ENCODE results near the gene PRKAG2. TPM values are rescaled to one million over a fixed set of nuclear protein-coding genes. Genes with fewer than 3 reads are reported as not detected.

The PRKAG2 gene
- total and polyA plus RNA-seq, 12 donors, result 3.8 to 17.3 (median 10.9) TPM

DNA sequence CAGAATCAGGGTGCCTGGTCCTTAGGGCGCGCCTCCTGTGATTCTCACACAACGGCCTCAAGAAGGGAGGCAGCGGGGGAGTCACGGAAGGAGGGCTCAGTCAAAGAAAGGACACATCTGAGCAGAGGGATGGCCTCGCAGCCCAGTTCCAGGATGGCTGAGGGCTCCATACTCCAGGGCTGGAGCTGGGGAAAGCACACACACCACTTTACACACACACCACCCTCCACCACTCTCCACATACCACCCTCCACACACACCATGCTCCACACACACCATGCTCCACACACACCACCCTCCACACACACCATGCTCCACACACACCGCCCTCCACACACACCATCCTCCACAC lies 22.2 kb downstream of the PRKAG2 start:
- no peaks in the 10 kb centered on the region for H3K36me3 ChIP-seq (replicated peaks in 1 of 2)
- H3K27ac ChIP-seq, result no peak overlapping the region
- no peaks in the 10 kb centered on the region for H3K4me1 ChIP-seq (replicated peaks in 1 of 2)
- no peaks in the 10 kb centered on the region for H3K9me3 ChIP-seq (replicated peaks in 1 of 3)
- DNase-seq, result no peak
- H3K4me3 ChIP-seq, result no peak overlapping the region
- TF ChIP-seq, protein P1, sequence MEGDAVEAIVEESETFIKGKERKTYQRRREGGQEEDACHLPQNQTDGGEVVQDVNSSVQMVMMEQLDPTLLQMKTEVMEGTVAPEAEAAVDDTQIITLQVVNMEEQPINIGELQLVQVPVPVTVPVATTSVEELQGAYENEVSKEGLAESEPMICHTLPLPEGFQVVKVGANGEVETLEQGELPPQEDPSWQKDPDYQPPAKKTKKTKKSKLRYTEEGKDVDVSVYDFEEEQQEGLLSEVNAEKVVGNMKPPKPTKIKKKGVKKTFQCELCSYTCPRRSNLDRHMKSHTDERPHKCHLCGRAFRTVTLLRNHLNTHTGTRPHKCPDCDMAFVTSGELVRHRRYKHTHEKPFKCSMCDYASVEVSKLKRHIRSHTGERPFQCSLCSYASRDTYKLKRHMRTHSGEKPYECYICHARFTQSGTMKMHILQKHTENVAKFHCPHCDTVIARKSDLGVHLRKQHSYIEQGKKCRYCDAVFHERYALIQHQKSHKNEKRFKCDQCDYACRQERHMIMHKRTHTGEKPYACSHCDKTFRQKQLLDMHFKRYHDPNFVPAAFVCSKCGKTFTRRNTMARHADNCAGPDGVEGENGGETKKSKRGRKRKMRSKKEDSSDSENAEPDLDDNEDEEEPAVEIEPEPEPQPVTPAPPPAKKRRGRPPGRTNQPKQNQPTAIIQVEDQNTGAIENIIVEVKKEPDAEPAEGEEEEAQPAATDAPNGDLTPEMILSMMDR (IDR thresholded peaks at IDR 0.05), result no peak
- no peak for TF ChIP-seq POLR2A (IDR thresholded peaks at IDR 0.05)
- H3K27me3 ChIP-seq, result no peaks in the 10 kb centered on the region
- intact Hi-C loops (cut with DNase I), result no loop called here
- 58 to 87% (median 84%) methylated on average over 2 to 7 of the region's 7 CpGs for WGBS, 4 donors

DNA sequence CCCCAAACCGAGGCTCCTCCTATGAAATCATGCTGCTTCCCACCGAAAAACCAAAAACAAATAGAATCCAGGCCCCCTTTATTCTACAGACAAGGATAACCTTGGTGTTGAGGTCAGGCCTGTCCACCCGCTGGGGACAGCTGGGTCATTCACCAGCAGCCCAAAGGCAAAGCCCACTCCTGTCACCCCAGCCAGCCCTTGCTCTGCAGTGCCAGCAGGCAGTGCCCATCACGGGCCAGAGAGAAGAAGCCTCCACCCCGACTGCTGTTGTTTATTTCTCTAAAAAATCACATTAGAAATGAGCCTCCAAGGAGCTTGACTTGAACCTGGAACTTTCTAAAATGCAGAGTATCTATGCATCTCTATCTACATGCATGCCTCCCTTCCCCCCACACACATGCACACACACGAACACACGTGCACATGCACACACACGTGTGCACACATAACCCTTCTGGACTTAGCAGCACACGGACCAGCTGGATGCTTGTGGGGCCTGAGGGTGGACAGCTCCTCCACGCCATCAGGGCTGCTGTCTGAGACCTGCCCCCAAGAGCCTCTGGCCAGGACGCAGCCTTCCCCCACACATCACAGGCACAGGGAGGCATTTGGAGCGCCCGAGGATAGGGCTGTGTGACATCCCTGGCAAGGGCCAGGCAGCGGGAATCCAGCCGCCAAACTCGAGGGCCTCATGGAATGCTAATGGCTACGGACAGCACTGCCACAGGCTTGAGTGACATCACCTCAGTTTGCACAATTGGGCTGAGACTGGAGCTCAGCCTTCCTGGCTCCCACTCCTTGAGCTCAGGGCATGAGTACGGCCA lies 22.8 kb downstream of the PRKAG2 start:
- WGBS, 4 donors, result 68 to 88% (median 75%) methylated on average over 8 to 18 of the region's 18 CpGs
- Histone ChIP-seq H3K4me1 (replicated peaks in 1 of 2) (no peaks in the 10 kb centered on the region), H3K36me3 (replicated peaks in 1 of 2) (no peaks in the 10 kb centered on the region), H3K9me3 (replicated peaks in 1 of 3) (no peaks in the 10 kb centered on the region), H3K27ac (no peak overlapping the region), H3K4me3 (no peak overlapping the region), H3K27me3 (no peaks in the 10 kb centered on the region)
- DNase-seq, result no peak
- intact Hi-C loops (cut with DNase I), result no loop called here
- TF ChIP-seq POLR2A (IDR thresholded peaks at IDR 0.05), result no peak
- TF ChIP-seq, protein P1 (IDR thresholded peaks at IDR 0.05), result no peak

DNA sequence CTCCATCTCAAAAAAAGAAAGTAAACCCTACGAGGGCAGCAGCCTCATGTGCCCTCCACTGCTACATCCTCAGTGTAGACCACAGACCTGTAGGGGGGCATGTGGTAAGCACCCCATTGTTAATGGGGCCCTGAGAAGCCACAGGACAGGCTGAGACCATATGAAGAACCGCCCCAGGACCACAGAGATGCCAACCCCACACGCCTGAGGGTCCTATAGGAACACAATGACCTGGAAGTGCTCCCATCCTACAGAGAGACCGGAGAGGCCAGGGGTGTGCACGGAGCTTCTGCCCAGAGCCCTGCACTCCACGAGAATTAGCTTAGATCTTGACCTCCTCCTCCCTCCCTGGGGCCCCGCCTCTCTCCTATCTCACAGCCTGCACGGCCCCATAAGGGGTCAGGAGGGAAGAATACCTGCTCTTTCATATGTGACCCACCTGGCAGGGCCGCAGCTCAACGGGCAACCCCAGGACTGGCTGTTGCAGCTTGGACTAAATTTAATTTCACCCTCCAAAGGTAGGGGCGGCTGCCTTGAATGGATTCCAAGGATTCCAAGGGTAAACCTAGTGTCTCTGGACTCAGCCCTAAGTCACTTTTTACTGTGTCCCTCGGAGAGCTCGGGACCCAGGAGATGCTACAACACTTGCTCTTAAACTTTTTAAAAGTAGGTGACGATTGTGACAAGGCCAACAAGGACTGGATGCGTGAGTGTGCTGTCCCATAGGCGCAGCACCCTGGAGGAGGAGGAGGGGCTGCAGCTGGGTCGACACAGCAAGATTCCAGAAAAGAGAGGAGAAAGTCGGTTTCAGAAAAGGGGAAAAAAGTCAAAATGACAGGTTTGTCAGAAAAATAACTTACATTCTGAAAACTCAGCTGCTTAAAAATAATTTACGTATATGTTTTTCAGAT lies 24.2 kb downstream of the PRKAG2 start:
- Histone ChIP-seq H3K27me3 (no peaks in the 10 kb centered on the region), H3K27ac (no peak overlapping the region), H3K36me3 (replicated peaks in 1 of 2) (no peaks in the 10 kb centered on the region), H3K9me3 (replicated peaks in 1 of 3) (no peaks in the 10 kb centered on the region), H3K4me1 (replicated peaks in 1 of 2) (no peaks in the 10 kb centered on the region), H3K4me3 (no peak overlapping the region)
- no peak for DNase-seq
- WGBS, 4 donors, result 80 to 86% (median 85%) methylated on average over 13 to 19 of the region's 19 CpGs
- TF ChIP-seq, protein P1 (IDR thresholded peaks at IDR 0.05), result no peak
- TF ChIP-seq POLR2A (IDR thresholded peaks at IDR 0.05), result no peak
- intact Hi-C loops (cut with DNase I), result no loop called here

DNA sequence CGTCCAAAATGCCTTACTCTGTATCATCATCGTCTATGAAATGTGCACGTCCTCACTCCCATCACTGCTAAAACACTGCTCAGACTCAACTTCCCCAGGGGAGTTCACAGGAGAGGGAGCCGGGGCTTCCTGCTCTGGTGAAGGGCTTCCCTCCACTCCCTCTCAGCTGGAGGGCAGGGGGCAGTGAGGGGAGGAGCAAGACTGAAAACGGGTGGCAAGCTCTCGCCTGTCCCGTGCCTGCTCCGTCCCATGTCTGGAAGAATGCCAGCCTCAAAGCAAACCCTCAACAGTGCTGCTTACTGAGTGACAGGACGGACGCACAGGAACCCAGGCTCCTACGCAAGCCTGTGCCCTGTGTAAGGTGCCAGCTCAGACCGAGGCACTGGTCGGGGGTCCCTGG lies 25.1 kb downstream of the PRKAG2 start:
- DNase-seq, result peak in 5 of 7 donors; percentile 25 to 66 (median 47)
- 47 to 57% (median 50%) methylated on average over 12 to 13 of the region's 13 CpGs for WGBS, 4 donors
- H3K27me3 ChIP-seq, result no peaks in the 10 kb centered on the region
- no peak for TF ChIP-seq POLR2A (IDR thresholded peaks at IDR 0.05)
- TF ChIP-seq, protein P1 (IDR thresholded peaks at IDR 0.05), result no peak
- H3K4me3 ChIP-seq, result no peak overlapping the region
- H3K27ac ChIP-seq, result peak overlapping the region in 2 of 5 donors; percentile 54
- H3K9me3 ChIP-seq (replicated peaks in 1 of 3), result no peaks in the 10 kb centered on the region
- H3K4me1 ChIP-seq (replicated peaks in 1 of 2), result no peaks in the 10 kb centered on the region
- H3K36me3 ChIP-seq (replicated peaks in 1 of 2), result no peaks in the 10 kb centered on the region
- intact Hi-C loops (cut with DNase I), result no loop called here
